HTR-8/SVneo (cell line): ENCODE measurements around the gene CDC34.

Experiments
- DNase-seq: peaks from one replicate; pipeline ENCODE4 v3.0.0; 2011; ENCODE audit warnings: low spot score, mixed read lengths; ENCODE audit not compliant: insufficient read length
- FAIRE-seq: peaks from 2 replicates; lab custom pipeline; 2011; peaks lifted over from hg19 to GRCh38; lab: Jason Lieb, UNC

Gene CDC34

DNA sequence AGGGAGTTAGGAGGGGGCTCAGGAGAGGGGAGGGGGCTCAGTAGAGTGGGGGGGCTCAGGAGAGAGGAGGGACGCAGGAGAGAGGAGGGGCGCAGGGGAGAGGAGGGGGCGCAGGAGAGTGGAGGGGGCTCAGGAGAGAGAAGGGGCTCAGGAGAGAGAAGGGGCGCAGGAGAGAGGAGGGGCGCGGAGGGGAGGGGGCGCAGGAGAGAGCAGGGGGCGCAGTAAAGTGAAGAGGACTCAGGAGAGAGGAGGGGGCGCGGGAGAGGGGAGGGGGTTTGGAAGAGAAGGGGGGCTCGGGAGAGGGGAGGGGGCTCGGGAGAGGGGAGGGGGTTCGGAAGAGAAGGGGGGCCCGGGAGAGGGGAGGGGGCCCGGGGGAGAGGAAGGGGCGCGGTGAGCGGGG lies 34.6 kb upstream of the CDC34 start:
- DNase-seq = no peak
- FAIRE-seq = no peak

DNA sequence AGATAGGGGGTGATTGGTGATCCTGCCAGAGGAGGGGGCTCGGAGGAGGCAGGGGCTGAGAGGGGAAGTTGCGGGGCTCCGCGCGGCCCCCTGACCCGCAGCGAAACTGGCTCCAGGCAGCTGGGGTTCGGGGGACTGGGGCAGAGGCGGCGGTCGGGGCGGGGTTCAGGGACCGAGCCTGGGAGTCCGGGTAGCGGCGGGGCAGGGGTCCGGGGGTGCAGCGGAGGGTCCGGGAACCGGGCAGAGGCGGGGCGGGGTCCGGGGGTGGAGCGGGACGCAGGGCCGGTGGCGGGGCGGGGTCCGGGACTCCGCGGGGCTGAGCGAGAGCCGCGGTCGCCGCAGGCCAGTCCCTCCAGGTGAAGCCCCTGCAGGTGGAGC lies 34.1 kb upstream of the CDC34 start:
- FAIRE-seq (no peak), DNase-seq (no peak)

DNA sequence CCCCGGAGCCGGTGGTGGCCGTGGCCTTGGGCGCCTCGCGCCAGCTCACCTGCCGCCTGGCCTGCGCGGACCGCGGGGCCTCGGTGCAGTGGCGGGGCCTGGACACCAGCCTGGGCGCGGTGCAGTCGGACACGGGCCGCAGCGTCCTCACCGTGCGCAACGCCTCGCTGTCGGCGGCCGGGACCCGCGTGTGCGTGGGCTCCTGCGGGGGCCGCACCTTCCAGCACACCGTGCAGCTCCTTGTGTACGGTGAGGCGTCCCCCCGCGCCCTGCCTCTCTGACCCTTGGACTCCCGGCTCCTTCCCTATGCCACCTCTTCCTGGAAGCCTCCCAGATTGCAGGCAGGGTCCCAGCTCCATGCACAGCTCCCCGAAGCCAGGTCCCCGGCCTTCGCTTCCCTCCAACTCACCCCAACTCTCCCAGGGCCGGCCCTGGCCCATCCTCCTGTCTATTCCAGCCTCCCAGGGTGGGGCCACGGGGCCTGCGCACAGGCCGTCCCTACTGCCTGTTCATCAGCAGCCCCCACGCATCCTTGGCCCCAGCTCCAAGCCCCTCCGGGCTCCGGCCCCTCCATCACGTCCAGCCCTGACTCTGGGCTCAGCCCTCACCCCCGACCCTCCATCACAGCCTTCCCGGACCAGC lies 33.6 kb upstream of the CDC34 start:
- DNase-seq (no peak), FAIRE-seq (no peak)

DNA sequence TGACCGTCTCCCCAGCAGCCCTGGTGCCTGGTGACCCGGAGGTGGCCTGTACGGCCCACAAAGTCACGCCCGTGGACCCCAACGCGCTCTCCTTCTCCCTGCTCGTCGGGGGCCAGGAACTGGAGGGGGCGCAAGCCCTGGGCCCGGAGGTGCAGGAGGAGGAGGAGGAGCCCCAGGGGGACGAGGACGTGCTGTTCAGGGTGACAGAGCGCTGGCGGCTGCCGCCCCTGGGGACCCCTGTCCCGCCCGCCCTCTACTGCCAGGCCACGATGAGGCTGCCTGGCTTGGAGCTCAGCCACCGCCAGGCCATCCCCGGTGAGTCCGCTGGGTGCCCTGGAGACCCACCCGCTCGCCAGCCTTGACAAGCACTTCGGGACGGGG lies 33.1 kb upstream of the CDC34 start:
- FAIRE-seq (no peak), DNase-seq (no peak)

DNA sequence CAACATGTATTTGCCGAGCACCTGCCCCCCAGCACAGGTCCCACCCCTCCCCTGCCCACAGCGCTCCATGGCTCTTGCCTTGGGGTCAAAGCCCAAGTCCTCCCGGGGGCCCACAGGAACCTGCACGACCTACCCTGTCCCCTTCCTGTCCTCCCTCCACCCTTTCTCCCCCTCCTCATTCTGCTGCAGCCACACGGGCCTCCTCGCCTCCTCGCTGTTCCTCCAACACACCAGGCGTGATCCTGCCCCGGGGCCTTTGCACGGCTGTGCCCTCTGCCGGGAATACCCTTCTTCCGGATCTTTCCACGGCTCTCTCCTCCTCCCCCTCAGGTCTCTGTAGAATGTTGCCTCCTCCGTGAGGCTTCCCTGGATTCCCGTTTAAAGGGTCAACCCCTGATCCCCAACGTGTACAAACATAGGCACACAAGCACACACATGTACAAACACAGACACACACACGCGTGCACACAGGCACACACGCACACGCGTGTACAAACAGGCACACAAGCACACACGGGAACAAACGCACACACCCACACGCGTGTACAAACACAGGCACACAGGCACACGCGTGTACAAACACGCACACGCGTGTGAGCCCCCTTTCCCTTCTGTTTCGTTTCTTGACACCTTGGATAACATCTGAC lies 32.5 kb upstream of the CDC34 start:
- FAIRE-seq = peak; percentile 52
- no peak for DNase-seq

DNA sequence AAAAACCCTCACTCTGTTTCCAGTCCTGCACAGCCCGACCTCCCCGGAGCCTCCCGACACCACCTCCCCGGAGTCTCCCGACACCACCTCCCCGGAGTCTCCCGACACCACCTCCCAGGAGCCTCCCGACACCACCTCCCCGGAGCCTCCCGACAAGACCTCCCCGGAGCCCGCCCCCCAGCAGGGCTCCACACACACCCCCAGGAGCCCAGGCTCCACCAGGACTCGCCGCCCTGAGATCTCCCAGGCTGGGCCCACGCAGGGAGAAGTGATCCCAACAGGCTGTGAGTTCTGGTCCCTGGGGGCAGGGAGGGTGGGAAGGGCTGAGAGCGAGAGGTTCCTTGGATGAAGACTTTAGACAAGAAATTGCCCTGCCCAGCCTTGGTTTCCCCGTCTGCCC lies 29.9 kb upstream of the CDC34 start:
- no peak for FAIRE-seq
- DNase-seq = no peak

DNA sequence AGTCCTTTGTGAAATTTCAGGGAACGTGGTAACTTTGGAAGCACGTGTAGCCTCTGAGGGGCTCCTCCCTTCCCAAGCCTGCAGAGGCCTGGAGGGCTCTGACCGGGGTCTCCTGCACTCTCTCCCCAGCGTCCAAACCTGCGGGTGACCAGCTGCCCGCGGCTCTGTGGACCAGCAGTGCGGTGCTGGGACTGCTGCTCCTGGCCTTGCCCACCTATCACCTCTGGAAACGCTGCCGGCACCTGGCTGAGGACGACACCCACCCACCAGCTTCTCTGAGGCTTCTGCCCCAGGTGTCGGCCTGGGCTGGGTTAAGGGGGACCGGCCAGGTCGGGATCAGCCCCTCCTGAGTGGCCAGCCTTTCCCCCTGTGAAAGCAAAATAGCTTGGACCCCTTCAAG lies 26.9 kb upstream of the CDC34 start:
- DNase-seq (no peak), FAIRE-seq (no peak)

DNA sequence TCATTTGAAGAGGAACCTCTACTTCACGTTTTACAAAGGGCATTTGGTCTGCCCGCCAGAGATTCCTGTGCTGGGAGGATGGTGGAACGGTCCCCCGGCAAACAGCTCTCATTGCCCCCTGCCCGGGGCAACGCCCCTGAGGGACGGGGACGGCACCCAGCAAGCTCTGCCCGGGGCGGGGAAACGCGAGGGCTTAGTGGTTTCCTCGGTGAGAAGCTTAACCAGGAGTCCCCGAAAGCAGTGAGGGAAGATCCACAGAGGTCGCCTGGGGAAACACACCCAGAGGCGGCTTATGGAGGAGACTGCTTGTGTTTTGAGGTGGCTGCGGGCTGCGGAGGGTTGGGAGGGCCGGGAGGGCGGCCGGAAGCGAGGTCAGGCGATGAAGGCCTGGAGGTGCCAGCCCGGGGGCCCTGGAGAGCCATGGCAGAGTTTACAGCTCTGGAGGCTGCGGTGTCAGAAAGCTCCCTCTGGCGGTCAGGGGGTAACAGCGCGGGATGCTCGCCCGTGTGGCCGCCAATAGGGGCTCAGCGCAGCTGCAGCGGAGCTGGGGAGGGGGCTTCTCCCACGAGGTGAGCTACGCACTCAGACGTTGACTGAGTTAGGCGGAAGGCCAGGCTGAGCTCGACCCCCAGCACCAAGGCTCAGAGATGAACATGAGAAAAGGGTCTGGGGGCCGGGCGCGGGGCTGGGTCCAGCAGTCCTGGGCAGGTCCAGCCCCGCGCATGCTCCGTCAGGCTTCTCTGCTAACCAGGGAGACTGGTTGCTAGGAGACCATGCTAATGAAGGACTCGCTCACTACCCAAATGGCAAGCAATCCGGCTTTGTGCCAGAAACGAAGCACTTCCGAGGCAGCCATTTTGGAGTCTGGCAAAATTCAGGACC lies 24.9 kb upstream of the CDC34 start:
- DNase-seq (peak; percentile 98), FAIRE-seq (peak; percentile 74)

DNA sequence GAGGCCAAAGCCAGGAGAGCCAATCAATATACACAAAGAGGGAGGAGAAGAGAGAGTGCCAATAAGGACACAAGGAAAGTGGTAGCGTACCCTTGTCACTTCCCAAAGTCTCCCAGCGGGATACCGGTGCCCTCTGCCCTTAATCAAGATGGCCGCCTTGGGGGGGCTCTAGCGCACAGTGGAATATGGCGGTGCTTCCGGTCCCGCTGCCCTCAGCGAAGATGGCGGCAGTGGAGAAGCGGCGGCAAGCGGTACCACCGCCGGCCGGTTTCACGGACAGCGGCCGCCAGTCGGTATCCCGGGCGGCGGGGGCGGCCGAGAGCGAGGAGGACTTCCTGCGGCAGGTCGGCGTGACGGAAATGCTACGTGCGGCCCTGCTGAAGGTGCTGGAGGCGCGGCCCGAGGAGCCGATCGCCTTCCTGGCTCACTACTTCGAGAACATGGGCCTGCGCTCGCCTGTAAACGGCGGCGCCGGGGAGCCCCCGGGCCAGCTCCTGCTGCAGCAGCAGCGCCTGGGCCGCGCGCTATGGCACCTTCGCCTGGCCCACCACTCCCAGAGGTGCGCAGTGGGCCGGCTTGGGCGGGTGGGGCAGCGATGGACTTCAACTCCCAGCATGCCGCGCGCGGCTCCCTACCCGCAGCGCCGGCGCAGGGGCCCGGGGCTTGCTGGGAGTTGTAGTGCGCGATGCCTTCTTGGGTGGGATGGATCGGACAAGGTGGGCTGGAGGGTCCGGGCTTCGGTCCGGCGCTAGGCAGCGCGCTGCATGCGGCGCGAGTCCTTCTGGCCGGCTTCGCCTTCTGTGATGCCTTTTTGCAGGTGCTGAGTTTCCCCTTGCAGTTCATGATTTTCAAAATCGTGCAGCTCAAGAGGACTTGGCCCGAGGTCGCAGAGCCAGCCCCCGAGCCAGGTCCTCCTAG lies 24.0 kb upstream of the CDC34 start, which contains the start of gene TPGS1:
Gene TPGS1 (plus strand): TSS at position 212 of the 918 bp plus-strand sequence. CDS start 10 bp downstream, at position 222.
- FAIRE-seq (peak; percentile 42), DNase-seq (peak; percentile 68)

DNA sequence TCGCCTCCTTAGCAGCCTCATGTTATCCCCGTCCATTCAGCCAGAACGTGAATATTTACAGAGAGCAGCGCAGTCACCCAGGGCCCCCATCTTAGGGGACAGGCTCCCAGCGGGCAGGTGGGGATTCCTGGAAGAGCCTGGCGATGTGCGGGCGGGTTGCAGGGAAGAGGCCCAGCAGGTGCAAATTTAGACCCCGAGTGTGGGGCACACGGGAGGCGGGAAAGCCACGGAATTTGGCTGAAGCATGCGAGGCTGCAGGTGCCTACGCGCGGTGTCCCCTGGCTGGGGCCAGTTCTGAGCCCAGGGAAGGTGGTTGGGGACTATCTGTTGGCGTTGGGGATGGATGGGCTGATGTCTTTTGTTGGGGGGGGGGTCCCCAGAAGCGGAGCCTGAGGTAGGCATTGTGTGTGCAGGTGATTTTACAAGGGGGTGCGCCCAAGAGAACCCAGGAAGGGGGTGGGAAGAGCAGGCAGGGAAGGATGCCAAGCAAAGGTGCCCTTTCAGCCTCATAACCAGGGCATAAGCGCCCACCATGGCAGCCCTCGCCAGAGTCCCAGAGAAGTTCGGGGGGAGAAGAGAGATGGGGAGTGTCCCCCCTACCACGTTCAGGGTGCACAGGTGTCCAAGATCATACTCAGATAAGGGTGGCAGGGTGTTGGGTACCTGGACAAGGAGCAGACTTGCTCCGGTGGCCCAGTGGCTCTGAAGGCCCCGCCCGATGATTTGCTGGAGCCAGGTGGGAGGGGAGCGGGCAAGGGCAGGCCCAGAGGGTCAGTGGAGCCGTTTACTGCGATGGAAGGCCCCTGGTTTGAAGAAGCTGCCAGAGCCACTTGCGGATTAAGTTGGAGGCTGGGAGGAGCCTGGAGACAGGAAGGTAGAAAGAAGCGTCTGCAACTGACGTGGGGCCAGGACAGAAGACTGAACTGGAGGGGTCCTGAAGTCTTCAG lies 23.1 kb upstream of the CDC34 start:
- FAIRE-seq (no peak), DNase-seq (no peak)

DNA sequence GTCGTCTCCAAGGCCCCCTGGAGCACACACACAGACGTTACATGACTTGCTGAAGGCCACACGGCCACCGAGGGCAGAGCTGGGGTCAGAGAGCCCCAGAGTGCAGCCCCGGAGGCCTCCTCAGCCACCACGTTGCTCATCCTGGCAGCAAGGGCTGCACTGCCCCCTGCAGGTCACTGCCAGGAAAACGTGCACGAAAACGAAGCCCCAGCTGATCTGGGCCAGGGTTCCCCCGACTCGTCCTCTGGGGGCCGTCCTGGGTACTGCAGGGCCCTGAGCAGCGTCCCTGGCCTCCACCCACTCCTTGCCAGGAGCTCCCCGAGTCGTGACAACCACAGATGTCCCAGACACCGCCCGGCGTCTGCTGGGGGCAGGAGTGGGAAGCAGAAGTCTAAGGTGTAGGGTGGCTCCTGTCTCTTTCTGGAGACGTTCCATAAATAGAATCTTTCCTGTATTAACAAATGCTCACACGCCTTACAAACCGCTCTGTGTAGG lies 20.9 kb upstream of the CDC34 start:
- no peak for FAIRE-seq

DNA sequence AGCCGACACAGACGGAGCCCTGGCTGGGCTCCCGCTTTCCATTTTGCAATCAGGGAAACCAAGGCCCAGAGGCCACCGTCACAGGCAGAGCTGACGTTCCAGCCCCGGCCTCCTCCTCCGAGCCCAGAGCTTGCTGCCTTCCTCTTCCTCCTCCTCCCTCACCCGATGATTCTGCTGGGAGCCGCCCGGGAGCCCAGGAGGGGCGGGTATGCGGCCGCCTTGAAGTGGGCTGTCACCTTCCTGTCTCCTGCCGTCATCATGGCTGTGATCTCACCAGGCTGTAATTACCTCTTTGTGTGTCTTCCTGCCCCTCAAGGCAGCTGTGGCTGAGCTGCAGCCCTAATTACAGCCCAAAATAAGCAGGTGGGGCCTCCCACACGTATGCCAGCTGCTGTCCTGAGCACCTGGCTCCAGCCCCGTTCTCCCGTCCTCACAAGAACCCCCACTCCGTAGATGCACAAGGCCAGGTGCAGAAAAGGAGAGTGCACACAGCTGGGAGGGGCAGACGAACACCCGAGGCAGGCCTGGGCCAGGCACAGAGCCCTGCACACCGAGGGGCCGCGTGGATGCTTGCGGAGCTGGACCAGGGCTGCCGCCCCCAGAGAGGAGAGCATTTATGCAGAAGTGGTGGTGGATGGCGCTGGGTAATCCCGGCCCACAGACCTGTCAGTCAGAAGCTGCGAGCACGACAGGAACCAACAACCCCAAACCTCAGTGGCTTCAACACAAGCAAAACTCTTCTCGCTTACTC lies 20.3 kb upstream of the CDC34 start:
- DNase-seq (no peak), FAIRE-seq (no peak)

More for the DNA sequence above, 20.9 kb upstream of the CDC34 start:
- peak; percentile 67 for DNase-seq

DNA sequence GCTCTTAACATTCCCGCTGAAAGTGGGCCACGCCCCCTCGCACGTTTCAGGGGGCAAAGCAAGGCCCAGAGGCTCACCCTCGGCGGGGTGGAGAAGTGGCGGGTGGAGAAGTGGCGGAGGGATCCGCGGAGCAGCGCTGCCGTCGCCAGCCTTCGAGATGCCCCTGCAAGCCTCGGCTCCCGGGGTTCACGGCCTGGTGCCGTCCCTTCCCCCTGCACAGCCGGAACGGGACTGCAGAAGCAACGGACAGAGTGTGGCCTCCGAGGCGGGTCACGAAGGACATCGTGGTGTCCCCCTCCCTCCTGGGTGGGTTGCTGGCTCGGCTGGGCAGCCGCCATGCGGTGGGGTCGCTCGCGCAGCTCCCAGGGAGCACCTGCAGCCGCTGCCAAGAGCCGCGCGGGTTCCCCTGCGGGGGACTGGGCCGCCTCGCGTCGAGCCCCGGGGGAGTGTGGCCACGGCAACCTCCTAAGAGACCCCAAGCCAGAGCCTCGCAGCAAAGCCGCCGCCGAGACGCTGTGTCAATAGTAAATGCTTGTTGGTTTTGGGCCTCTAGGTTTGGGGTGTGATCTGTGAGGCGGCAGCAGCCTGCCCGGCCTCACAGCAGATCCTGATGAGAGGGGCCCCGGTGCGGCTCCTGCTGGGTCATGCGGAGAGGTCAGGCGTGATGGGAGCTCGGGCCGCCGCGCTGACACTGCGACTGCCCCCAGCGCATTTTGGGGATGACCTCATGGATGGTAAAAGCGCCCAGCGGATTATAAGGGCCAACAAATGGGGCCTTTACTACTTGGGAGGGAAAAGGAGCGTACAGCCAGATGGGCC lies 18.8 kb upstream of the CDC34 start:
- DNase-seq (no peak), FAIRE-seq (no peak)

DNA sequence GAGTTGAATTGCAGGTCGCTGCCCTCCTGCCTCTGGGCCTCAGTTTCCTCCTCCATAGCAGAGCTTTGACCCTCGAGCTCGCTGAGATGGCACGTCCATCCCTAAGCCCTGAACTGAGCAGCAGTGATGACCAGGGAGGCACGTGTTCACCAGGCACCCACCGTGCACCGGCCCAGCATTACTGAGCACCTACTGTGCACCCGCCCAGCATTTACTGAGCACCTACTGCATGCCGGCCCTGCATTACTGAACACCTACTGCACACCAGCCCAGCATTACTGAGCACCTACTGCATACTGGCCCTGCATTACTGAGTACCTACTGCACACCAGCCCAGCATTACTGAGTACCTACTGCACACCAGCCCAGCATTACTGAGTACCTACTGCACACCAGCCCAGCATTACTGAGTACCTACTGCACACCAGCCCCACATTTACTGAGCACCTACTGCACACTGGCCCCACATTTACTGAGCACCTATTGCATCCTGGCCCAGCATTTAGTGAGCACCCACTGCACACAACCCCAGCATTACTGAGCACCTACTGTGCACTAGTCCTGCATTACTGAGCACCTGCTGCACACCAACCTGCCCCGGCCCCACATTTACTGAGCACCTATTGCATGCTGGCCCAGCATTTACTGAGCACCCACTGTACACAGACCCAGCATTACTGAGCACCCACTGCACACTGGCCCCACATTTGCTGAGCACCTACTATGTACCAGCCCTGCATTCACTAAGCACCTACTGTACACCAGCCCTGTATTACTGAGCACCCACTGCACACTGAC lies 18.0 kb upstream of the CDC34 start:
- DNase-seq (no peak), FAIRE-seq (no peak)

DNA sequence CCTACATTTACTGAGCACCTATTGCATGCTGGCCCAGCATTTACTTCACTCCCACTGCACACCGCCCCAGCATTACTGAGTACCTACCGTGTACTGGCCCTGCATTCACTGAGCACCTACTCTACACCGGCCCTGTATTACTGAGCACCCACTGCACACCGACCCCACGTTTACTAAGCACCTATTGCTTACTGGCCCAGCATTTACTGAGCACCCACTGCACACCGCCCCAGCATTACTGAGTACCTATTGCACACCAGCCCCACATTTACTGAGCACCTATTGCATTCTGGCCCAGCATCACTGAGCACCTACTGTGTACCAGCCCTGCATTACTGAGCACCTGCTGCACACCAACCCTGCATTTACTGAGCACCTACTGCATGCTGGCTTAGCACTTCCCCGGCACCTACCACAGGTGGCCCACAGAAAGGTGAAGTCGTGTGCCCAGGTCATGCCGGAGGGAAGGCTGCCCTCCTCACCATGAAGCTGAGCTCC lies 17.3 kb upstream of the CDC34 start:
- FAIRE-seq (no peak), DNase-seq (no peak)
